Activated CD4-positive, alpha-beta T cell treated with anti-CD3 and anti-CD28 coated beads, Interleukin-2, amount 50 U/mL, for 4 hours (primary cell): ENCODE data around the gene IAH1.
"Not testable (repeated sequence)": the region's sequence is repeated elsewhere in the genome, so short reads cannot be mapped to it uniquely, and the experiment has no call there.

ENCODE experiments used
- DNase-seq, 2 experiments: peaks; one replicate each; pipeline ENCODE4 v3.0.0-alpha.2; 2020

The IAH1 gene

DNA sequence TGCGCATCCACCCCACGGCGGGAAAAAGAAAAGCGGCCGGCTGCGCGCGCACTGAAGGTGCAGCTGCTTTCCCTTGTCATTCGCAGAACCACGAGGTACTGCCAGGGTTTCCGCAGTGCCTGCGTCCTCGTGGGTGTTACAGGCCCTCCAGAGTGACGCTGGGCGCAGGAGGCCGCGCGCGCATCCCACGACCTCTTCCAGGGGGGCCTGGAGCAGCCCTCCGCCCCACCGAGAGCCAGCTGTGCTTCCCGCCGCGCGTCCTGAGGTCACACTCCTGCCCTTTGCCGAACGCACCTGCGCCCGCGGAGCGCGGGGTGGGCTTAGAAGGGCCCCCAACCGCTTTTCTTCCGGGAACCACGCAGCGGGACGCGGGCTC is 378 bp upstream of the IAH1 start:
- DNase-seq: peak; percentile 68 to 70

DNA sequence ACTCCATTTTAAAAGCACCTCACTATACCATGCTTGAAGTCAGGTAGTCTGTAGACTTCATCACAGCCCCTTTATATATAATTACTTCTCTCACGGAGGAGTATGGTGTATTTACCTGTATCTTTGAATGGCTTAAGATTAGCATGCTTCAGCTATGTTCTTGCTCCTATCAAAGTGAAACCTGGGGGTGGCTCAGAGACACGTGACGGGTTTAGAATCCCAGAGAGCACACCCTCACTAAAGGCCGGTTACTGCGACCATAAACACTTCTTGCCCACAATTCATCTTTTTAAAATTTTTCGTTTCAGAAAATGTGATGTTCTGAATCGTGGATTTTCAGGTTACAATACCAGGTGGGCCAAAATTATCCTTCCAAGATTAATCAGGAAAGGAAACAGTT is 3.6 kb downstream of the IAH1 start:
- no peak for DNase-seq

DNA sequence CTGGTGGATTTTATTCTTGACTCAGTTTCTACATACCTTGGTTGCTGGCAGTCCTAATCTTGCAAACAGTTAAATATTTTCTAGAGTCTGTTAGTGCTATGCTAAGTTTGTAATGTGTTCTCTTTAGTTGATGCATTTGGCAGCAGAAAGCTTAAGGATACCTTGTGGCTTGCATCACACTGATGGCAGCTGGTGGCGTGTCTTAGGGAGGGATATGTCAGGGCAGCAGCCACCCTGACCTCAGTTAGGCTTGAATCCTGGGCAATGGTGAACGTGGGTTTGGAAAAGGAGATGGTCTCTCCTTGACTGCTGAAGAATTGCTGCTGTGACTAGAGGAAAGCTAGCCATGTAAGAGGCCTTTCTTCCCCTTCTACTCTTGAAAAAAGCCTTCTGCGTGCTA is 4.2 kb downstream of the IAH1 start:
- DNase-seq: no peak

DNA sequence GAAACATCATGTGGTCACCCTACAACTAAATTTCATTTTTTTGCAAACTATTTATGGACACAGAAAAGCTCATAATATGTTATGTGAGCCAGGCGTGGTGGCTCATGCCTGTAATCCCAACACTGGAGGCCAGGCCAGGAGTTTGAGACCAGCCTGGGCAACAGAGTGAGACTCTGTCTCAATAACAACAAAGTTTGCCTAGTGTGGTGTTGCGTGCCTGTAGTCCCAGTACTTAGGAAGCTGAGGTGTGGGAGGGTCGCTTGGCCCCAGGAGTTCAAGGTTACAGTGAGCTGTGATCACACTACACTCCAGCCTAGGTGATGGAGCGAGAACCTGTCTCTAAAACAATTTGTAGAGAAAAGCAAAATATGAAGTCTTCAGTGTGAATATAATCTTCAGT is 5.8 kb downstream of the IAH1 start:
- no peak for DNase-seq

DNA sequence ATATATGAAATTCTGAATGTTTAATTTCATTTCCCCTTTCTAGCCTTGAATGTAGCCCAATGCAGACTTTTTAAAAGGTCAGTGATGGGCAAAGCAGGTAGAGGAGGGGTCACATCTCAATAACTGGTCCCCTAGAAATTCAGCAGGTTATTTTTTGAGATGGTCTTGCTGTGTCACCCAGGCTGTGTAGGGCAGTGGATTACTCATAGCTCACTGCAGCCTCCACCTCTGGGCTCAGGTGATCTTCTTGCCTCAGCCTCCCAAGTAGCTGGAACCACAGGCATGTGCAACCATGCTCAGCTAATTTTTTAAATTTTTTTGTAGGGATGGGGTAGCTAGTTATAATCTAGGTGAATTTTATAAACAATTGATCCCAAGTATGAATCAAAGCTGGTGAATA is 8.8 kb downstream of the IAH1 start:
- DNase-seq: no peak

DNA sequence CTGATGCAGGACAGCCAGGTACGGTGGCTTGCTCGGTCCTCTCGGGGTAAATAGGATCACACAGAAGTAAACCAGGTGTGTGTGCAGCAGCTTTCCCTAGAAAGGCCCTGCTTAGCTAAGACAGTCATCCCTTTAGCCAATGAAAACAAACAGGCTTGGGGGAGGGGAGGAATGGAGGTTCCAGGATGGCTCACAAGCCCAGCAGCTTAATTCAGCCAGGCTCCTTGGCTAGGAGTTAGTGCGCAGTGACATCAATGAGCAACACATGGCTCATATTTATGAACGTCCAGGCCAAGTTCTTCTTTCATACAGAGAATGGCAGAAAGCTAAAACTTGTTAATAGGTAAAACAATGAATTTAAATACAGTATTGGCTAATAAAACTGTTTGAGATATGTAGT is 10.2 kb downstream of the IAH1 start:
- DNase-seq: no peak

DNA sequence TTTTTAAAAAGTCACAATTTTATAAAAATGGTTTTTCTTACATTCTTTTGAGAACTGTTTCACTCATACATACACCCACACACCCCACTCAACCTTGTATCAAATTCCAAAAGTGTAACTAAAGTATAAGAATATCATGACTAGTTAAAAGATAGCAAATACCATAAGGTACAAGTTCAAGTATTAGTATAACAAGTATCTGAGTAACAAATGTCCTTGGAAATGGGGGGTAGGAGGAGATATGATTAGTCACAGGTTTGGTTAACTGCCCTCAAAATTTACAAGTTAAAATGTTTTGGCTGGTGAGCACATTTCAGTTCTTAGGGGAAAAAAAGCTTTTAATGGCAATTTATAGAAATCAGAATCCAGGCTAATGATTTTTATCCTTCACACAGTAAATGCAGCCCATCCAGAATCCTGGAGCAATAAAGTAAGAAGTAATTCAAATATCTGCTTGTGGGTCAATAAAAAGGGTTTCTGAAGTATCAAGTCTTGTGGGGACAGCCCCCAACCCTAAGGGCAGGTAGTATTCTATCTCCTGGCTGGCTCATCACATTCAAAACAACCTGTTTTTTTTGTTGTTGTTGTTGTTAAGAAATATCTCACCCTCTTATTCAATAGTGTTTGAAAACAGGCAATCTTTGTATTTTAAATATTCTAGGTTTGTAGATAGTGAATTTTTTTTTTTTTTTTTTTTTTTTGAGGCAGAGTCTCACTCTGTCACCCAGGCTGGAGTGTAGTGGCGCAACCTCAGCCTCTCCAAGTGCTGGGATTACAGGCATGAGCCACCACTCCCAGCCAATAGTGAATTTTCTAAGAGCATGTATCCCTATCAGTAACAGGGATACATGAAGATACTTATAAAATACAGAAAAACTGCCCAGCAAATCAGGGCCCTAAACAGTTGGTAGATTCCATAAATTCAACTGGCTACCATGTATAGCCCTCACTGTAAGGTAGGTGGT is 14.5 kb downstream of the IAH1 start:
- no peak for DNase-seq

DNA sequence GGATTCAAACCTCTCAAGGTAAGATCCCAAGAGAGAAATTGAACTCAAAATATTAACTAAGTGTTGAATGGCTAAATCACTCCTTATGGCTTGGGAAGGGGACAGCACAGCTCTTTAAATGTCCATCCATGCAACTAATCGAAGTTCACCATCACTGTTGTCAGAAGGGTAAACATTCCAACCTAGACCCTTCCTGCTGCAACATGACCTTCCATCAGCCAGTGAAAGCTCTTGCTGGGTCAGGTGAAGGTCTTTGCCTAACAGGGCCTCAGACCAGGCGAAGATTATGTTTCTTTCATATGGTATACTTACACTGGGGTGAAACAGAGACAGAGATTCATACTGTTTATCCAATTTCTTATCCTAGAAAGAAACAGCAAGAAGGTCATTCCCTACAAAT is 16.4 kb downstream of the IAH1 start:
- DNase-seq: no peak

DNA sequence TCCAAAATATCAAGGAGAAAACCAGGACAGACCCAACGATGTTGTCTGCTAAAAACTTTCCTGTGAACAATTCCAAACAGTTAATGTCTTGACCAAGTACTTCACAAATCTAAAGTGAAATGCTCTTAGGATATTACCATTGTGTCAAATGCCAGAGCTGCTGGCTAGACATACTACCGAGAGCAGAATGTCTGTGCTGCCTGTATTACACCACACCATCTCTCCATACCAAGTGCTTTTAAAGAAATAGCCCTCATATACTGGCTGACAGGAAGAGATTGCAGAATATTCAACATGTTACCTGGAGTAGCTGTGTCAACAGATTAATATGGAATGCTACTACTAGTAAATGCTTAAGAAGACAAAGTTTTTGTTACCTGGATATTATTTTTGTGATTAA is 18.6 kb downstream of the IAH1 start:
- DNase-seq: no peak

DNA sequence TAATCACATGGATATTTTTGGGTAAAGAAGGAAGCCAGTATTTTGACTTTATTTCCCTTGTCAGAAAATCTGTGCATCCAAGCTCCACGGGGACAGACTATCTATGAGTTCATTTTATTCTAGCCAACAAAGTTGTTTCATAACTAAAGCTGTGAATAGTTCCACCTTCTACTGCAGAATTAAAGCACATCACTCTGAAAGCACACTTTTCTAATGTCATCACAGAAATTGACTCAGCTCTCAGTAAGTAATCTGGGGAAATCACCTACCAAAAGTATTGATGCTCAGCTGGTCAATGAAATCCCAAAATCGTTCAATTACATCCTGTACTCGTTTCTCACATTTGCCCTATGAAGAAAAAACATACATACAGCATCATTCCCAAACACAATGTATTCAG is 19.1 kb downstream of the IAH1 start:
- no peak for DNase-seq

DNA sequence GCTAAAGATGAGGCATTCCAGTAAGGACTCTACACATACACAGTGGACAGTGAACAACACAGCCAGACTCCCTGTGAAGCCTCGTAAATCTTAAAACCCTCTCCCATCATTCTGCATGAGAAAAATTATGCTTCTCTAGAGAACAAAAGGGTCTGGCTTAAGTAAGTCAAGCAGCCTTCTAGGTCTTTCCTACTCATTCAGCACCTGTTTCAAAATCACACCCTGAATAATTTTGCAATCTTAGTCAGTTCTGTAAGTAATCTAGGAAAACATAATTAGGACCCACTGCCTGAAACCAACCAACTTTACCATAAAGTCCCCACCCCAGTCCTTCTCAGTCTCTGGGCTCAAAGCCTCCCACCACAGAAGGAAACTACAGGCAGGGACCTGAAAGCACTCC is 19.7 kb downstream of the IAH1 start:
- DNase-seq: no peak

DNA sequence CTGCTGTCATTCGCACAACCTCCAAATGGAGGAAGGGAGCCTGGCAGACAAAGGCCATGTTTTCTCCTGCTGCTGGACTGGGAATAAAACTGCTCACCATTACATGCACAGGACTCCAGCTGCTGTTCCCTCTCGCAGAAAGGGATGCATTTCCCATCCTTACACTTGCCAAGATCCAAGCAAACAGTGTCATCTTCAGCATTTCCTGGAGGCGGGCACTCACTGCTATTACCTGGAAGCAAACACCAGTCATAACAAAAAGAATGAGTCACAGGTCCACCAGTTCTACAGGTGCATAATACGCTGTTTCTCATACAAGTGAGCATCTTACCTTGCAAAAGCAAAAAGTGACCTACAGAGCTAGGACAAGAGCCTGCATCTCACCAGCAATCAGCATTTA is 22.7 kb downstream of the IAH1 start:
- no peak for DNase-seq

DNA sequence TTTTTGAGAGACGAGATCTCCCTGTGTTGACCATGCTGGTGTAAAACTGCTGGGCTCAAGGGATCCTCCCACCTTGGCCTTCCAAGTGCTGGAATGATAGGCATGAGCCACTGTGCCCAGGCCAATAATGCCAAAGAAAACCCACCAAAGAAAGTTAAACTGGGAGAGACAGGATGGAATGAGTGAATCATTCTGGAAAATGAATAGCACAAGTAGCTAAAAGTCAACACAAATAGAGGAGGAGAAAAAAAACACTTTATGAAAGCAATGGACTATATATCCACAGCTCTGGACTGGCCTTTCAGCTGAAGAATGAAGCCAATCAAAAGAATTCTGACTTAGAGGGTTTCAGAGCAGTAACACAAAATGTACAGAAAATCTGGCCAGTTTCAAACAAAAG is 23.9 kb downstream of the IAH1 start:
- no peak for DNase-seq

DNA sequence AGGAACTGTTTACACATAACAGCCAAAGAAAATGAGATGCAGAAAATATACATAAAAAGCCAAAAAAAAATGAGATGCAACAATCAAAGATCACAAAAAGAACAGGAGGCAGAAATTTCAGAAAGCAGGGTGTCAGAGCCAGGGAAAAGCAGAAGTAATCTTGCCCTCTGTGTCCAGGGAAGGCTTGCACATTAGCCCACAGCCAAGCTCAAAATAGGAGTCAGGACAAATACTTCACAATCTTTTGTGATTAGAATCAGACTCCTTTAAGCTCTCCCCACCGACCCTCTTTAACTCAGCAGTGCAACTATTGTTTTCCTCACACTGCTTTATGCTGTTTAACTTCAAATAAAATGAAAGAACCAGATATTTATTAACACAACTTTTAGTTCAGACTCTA is 34.6 kb downstream of the IAH1 start:
- no peak for DNase-seq

DNA sequence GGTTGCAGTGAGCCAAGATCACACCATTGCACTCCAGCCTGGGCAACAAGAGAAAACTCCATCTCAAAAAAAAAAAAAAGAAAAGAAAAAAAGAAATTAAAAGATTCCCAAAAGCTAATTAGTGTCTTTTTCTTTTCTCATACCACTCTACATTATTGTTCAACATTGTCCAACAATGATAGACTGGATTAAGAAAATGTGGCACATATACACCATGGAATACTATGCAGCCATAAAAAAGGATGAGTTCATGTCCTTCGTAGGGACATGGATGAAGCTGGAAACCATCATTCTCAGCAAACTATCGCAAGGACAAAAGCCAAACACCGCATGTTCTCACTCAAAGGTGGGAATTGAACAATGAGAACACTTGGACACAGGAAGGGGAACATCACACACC is 39.6 kb downstream of the IAH1 start:
- not testable (repeated sequence) for DNase-seq

DNA sequence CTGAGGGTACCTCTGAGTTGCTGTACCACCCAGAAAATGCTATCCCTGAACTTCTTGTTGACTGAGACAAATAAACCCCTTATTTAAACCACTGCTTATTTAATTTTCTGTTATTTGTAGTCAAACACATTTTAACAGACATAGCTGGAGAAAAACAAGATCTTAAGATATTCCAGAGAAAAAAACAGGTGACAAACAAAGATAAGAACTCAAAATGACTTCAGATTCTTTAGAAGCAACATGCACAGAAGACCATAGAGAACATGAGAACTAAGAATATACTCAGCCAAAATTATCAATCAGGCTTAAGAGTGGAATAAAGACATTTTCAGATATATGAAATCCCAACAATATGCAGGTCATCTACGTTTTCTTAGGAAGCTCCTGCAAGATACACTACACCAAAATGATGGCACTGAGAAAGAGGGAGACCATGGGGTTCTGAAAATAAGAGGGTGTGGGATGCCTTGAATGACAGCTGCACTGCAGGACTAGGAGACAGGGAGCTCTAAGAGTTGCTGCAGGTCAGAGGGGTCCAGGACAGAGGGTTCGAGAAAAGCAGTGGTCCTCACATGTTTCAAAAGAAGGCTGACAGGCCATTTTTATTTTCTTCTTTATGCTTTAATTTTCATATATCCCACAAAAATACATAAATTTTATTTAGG is 42.9 kb downstream of the IAH1 start:
- DNase-seq: no peak

DNA sequence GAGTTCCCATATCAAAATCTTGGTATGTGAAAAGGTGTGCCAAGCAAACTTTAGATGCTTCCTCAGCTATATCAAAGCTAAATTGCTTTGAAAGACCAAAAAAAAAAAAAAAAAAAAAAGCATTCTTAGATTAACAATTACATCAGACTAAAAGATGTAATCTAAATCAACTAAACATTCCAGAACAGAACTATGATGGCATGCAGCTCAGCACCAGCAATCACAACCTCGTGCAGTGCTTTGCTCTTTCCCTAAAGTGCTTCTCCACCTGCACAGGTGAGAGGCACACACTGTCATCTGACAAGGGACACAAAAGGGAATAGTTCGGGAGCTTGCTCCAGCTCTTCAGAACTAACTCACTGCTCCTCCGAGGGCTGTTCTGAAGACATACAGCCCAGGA is 43.8 kb downstream of the IAH1 start:
- no peak for DNase-seq

DNA sequence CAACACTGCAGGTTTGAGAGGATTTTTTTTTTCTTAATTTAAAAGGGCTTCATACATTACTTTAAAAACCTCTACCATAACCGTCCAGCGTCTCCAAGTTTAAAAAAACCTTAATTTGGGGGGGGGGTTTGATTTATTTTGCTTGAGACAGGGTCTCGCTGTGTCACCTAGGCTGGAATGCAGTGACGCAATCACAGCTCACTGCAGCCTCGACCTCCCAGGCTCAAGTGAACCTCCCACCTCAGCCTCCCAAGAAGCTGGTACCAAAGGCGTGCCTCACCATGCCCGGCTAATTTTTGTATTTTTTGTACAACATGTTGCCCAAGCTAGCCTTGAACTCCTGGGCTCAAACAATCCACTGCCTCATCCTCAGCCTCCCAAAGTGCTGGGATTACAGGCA is 44.4 kb downstream of the IAH1 start:
- DNase-seq: no peak

DNA sequence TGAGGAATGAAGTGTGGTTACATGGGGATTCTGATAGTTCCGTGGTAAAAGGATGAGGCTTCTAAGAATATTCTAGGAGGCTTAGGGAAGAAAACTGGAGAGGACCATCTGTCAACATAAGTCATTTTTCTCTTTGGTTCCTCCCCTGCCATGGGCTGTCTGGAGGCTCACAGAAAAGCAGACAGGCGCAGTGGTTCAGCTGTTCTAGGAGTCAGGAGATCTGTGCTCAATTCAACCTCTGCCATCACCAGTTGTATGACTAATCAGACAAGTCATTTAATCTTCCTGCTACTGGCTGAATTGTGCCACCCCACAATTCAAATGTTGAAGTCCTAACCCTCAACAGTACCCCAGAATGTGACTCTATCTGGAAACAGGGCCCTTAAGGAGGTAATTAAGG is 44.9 kb downstream of the IAH1 start:
- DNase-seq: no peak

DNA sequence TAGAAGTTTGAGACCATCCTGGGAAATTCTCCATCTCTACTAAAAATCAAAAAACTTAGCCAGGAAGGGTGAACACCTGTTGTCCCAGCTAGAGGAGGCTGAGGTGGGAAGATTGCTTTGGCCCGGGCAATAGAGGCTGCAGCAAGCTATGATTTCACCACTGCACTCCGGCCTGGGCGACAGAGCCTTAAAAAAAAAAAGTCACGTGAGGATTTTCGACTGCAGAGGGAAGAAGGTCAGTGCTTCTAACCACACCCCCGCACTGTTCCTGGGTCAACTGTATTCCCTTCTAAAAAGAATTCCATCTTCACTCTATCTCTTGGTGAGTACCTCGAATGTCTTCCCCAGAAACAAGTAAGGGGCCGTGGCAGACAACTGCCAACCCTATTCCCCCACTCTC is 49.9 kb downstream of the IAH1 start:
- no peak for DNase-seq

DNA sequence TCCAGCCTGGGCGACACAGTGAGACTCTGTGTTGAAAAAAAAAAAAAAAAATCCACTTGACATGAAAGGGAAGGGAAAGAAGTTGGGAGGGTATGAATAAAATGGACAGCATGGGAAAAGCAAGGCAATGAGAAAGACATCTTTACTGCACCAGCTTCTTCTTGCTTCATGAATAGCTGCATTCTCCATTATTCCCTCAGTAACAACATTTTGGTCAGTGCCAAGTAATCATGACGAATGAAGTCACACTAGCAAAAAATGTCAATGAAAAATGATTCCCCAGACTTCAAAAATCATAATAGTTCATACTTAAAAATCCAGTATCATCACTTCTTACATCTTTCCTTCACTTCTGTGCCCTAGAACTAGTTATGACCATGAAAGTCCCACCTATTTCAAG is 50.9 kb downstream of the IAH1 start:
- no peak for DNase-seq

DNA sequence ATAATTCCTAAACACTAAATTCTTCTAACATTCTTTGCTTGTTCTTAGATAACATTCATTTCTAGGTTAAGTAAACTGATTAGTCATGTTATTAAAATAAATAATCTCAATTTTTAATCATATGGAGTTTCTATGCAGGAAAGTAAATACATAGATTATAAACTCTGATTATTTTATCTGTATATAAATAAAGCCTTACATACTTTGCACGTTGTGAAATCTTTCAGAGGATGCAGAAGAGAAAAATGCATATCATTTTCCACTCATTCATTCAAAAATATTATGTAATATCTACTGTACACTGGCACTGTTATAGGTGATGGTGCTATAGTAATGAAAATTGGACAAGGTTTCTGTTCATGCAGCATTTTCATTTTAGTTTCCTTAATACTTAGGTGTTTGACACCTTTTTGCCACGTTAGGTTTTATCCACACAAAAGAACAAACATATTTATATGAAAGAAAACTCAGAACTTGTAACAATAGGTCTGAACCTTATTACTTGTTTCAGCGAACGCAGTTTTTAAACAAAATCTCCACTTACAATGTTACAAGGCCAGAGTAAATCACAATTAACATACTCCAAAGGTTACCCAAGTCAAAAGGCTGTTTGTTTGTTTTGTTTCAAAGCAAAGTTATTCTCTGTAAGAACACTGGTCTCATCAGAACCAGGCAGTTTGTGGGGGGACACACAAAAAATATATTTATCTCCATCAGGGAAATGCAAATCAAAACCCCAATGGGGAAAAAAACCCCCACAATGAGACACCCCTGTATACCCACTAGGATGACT is 53.8 kb downstream of the IAH1 start:
- DNase-seq: no peak

DNA sequence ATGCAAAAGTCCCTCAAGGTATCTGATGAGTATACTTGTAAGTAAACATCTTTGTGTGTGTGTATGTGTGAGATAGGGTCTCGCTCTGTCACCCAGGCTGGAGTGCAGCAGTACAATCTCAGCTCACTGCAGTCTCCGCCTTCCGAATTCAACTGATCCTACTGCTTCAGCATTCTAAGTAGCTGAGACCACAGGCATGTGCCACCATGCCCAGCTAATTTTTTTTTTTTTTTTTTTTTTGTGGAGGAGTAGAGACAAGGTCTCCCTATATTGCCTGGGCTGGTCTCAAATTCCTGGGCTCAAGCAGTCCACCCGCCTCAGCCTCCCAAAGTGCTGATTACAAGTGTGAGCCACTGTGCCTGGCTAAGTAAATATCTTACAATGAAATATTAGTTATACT is 58.1 kb downstream of the IAH1 start:
- no peak for DNase-seq

DNA sequence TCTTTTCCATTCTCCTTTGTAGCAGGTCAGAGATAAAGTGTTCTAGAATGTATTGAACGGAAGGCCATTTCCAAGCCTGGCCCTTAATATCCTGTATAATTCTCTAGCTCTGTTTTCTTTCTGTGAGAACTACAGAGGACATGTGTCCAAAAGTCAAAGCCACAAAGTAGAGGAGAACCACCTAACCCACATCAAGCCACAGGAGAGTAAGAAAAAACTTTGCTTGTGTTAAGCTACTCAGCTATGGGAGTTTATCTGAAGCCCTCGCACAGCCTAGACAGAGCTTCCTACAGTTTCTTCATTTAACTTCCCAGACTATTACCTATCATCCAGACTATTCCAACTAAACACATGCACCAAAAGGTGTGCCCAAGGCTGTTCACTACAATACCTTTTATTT is 59.3 kb downstream of the IAH1 start:
- no peak for DNase-seq
